ACC112 (cell line): ENCODE results near the gene ASB14.
A peak's percentile ranks its signal among the peaks of the same experiment; 100 is the strongest.

Experiments used
- H2AFZ ChIP-seq: fragments of 200-600 bp; sonication (generic); one replicate; pipeline ENCODE4 v1.6.0; 2017; ENCODE audit warnings: antibody characterized with exemption, low read length; ENCODE audit not compliant: unreplicated experiment
- H3K27ac ChIP-seq: fragments of 200-600 bp; sonication (generic); 2 replicates; pipeline ENCODE4 v1.5.1; 2014; ENCODE audit warnings: low read depth, mild to moderate bottlenecking, antibody characterized with exemption, low read length, moderate library complexity
- H3K27me3 ChIP-seq: fragments of 200-600 bp; sonication (generic); 2 replicates; pipeline ENCODE4 v1.6.1; 2014; ENCODE audit warnings: mild to moderate bottlenecking, antibody characterized with exemption, low read length, moderate library complexity, mixed read lengths; ENCODE audit not compliant: insufficient read depth
- H3K36me3 ChIP-seq: fragments of 200-600 bp; sonication (generic); 2 replicates; pipeline ENCODE4 v1.6.1; 2016; ENCODE audit warnings: mild to moderate bottlenecking, antibody characterized with exemption, low read length, moderate library complexity, mixed read lengths; ENCODE audit not compliant: insufficient read depth
- H3K4me1 ChIP-seq: fragments of 200-600 bp; sonication (generic); one replicate; pipeline ENCODE4 v1.6.1; 2016; ENCODE audit warnings: low read length, mixed read lengths; ENCODE audit not compliant: insufficient read depth, unreplicated experiment, control insufficient read depth
- H3K4me3 ChIP-seq: fragments of 200-600 bp; sonication (generic); 2 replicates; pipeline ENCODE4 v1.5.1; 2014; ENCODE audit warnings: mild to moderate bottlenecking, low read depth, low read length
- H3K79me2 ChIP-seq: fragments of 200-600 bp; sonication (generic); one replicate; pipeline ENCODE4 v1.6.0; 2016; ENCODE audit warnings: low read length; ENCODE audit not compliant: control insufficient read depth, unreplicated experiment, insufficient read depth

ASB14 gene

GRCh38 chr3:57261119-57261518 is 31.4 kb downstream of the ASB14 start:
- Histone ChIP-seq H3K27me3 (no peaks in the 10 kb centered on the region), H3K79me2 (no peaks in the 10 kb centered on the region), H3K36me3 (peaks cover 41% of the 10 kb centered on the region), H3K4me1 (no peaks in the 10 kb centered on the region), H3K27ac (no peak overlapping the region), H2AFZ (no peak overlapping the region), H3K4me3 (no peak overlapping the region)

GRCh38 chr3:57257678-57258077 is 34.8 kb downstream of the ASB14 start:
- H2AFZ ChIP-seq = no peak overlapping the region
- H3K4me3 ChIP-seq = no peak overlapping the region
- H3K27me3 ChIP-seq = no peaks in the 10 kb centered on the region
- no peak overlapping the region for H3K27ac ChIP-seq
- no peaks in the 10 kb centered on the region for H3K79me2 ChIP-seq
- H3K4me1 ChIP-seq = peaks cover 2% of the 10 kb centered on the region
- peaks cover 19% of the 10 kb centered on the region for H3K36me3 ChIP-seq

GRCh38 chr3:57256844-57257243 is 35.6 kb downstream of the ASB14 start:
- peaks cover 16% of the 10 kb centered on the region for H3K36me3 ChIP-seq
- no peak overlapping the region for H3K27ac ChIP-seq
- H3K79me2 ChIP-seq = no peaks in the 10 kb centered on the region
- no peaks in the 10 kb centered on the region for H3K27me3 ChIP-seq
- H3K4me3 ChIP-seq = no peak overlapping the region
- H3K4me1 ChIP-seq = peaks cover 4% of the 10 kb centered on the region
- H2AFZ ChIP-seq = no peak overlapping the region

GRCh38 chr3:57252404-57252803 is 40.1 kb downstream of the ASB14 start:
- peaks cover 4% of the 10 kb centered on the region for H3K4me1 ChIP-seq
- no peaks in the 10 kb centered on the region for H3K79me2 ChIP-seq
- no peak overlapping the region for H3K4me3 ChIP-seq
- no peak overlapping the region for H2AFZ ChIP-seq
- peaks cover 16% of the 10 kb centered on the region for H3K36me3 ChIP-seq
- H3K27ac ChIP-seq = no peak overlapping the region
- no peaks in the 10 kb centered on the region for H3K27me3 ChIP-seq

- no peak overlapping the region for H3K4me3 ChIP-seq
- no peak overlapping the region for H3K27ac ChIP-seq
- no peaks in the 10 kb centered on the region for H3K4me1 ChIP-seq
- no peaks in the 10 kb centered on the region for H3K27me3 ChIP-seq
- H3K36me3 ChIP-seq = peaks cover 28% of the 10 kb centered on the region
- H2AFZ ChIP-seq = no peak overlapping the region
- no peaks in the 10 kb centered on the region for H3K79me2 ChIP-seq
These were observed 47.5 kb downstream of the ASB14 start for GRCh38 chr3:57244946-57245345.

GRCh38 chr3:57234613-57235575 is 57.6 kb downstream of the ASB14 start:
- H3K27ac ChIP-seq = no peak overlapping the region
- no peak overlapping the region for H2AFZ ChIP-seq
- peaks cover 19% of the 10 kb centered on the region for H3K36me3 ChIP-seq
- H3K27me3 ChIP-seq = no peaks in the 10 kb centered on the region
- peaks cover 3% of the 10 kb centered on the region for H3K4me1 ChIP-seq
- peaks cover 46% of the 10 kb centered on the region for H3K79me2 ChIP-seq
- no peak overlapping the region for H3K4me3 ChIP-seq

- H3K36me3 ChIP-seq = peaks cover 11% of the 10 kb centered on the region
- H3K27ac ChIP-seq = no peak overlapping the region
- H3K27me3 ChIP-seq = no peaks in the 10 kb centered on the region
- peaks cover 12% of the 10 kb centered on the region for H3K4me1 ChIP-seq
- peaks cover 51% of the 10 kb centered on the region for H3K79me2 ChIP-seq
- H2AFZ ChIP-seq = no peak overlapping the region
- no peak overlapping the region for H3K4me3 ChIP-seq
These were observed 58.7 kb downstream of the ASB14 start for GRCh38 chr3:57233799-57234198.

- peak overlapping the region; percentile 25; the same call in 1 of the 2 replicates for H3K4me3 ChIP-seq
- H3K27me3 ChIP-seq = no peaks in the 10 kb centered on the region
These were observed 62.5 kb downstream of the ASB14 start for GRCh38 chr3:57230006-57230405.

GRCh38 chr3:57227930-57228751 is 64.3 kb downstream of the ASB14 start:
- Histone ChIP-seq H2AFZ (peak overlapping the region; percentile 88), H3K4me3 (peak overlapping the region; percentile 96), H3K27ac (peak overlapping the region; percentile 38), H3K27me3 (no peaks in the 10 kb centered on the region), H3K79me2 (peaks cover 45% of the 10 kb centered on the region), H3K36me3 (no peaks in the 10 kb centered on the region), H3K4me1 (peaks cover 19% of the 10 kb centered on the region)

More at GRCh38 chr3:57230006-57230405, 62.5 kb downstream of the ASB14 start:
- H3K27ac ChIP-seq = peak overlapping the region; percentile 15; the same call in 1 of the 2 replicates
- no peaks in the 10 kb centered on the region for H3K36me3 ChIP-seq
- no peak overlapping the region for H2AFZ ChIP-seq
- H3K79me2 ChIP-seq = peaks cover 53% of the 10 kb centered on the region
- peaks cover 15% of the 10 kb centered on the region for H3K4me1 ChIP-seq

- H3K4me1 ChIP-seq = peaks cover 19% of the 10 kb centered on the region
These were observed 65.1 kb downstream of the ASB14 start, which contains the start of gene APPL1 for GRCh38 chr3:57227204-57227929. Gene APPL1, plus strand, starts transcription at chr3:57227729. Its CDS starts 155 bp downstream, at chr3:57227884.

More at GRCh38 chr3:57227204-57227929, 65.1 kb downstream of the ASB14 start, which contains the start of gene APPL1:
- H2AFZ ChIP-seq = peak within 1 kb of the TSS; percentile 95
- peaks cover 39% of the 10 kb centered on the region for H3K79me2 ChIP-seq
- H3K4me3 ChIP-seq = peak within 1 kb of the TSS; percentile 96
- H3K36me3 ChIP-seq = no peaks in the 10 kb centered on the region
- no peaks in the 10 kb centered on the region for H3K27me3 ChIP-seq
- H3K27ac ChIP-seq = peak within 1 kb of the TSS; percentile 38
